NCI-H524 treated with DMSO at 0.1 percent for 48 hours (cell line): ENCODE results near the gene CDYL.

Experiments
- DNase-seq: peaks from one replicate; lab custom pipeline; 2025; lab: John Stamatoyannopoulos, UW

Gene CDYL

GRCh38 chr6:4908062-4908461, 131.9 kb downstream of the CDYL start:
- DNase-seq: no peak

- no peak for DNase-seq
These were observed 133.0 kb downstream of the CDYL start for GRCh38 chr6:4909063-4909706.

GRCh38 chr6:4910037-4910760, 134.0 kb downstream of the CDYL start:
- no peak for DNase-seq

GRCh38 chr6:4912559-4912958, 136.4 kb downstream of the CDYL start:
- no peak for DNase-seq

GRCh38 chr6:4913705-4914419, 137.7 kb downstream of the CDYL start:
- DNase-seq: no peak

- DNase-seq: no peak
These were observed 138.4 kb downstream of the CDYL start for GRCh38 chr6:4914420-4915159.

GRCh38 chr6:4916954-4917561, 140.9 kb downstream of the CDYL start:
- DNase-seq: no peak

GRCh38 chr6:4920914-4921410, 144.8 kb downstream of the CDYL start:
- DNase-seq: no peak

GRCh38 chr6:4922488-4923037, 146.4 kb downstream of the CDYL start:
- DNase-seq: no peak

- no peak for DNase-seq
These were observed 146.9 kb downstream of the CDYL start for GRCh38 chr6:4923081-4923480.

- DNase-seq: no peak
These were observed 148.6 kb downstream of the CDYL start for GRCh38 chr6:4924661-4925271.

GRCh38 chr6:4925580-4925979, 149.4 kb downstream of the CDYL start:
- no peak for DNase-seq

- DNase-seq: no peak
These were observed 152.2 kb downstream of the CDYL start for GRCh38 chr6:4928426-4928825.

GRCh38 chr6:4929097-4929718, 153.0 kb downstream of the CDYL start:
- no peak for DNase-seq

GRCh38 chr6:4930025-4930691, 154.0 kb downstream of the CDYL start:
- no peak for DNase-seq

- no peak for DNase-seq
These were observed 155.5 kb downstream of the CDYL start for GRCh38 chr6:4931530-4932227.

- no peak for DNase-seq
These were observed 156.2 kb downstream of the CDYL start for GRCh38 chr6:4932228-4932903.

- no peak for DNase-seq
These were observed 159.3 kb downstream of the CDYL start for GRCh38 chr6:4935486-4935885.
